GM18520 (cell line): ENCODE results near the gene SLC2A5.
A peak's percentile ranks its signal among the peaks of the same experiment; 100 is the strongest.

Experiments used
- ATAC-seq: cut with Tn5 transposase; IDR thresholded peaks from one replicate; pipeline ENCODE4 v1.9.1; 2021; ENCODE audit not compliant: unreplicated experiment

The SLC2A5 gene

GRCh38 chr1:9093091-9093490, 23.7 kb upstream of the SLC2A5 start:
- no peak for ATAC-seq

GRCh38 chr1:9088807-9089206, 19.4 kb upstream of the SLC2A5 start:
- no peak for ATAC-seq

GRCh38 chr1:9087411-9088125, 18.1 kb upstream of the SLC2A5 start:
- ATAC-seq = no peak

- ATAC-seq = no peak
Measured at GRCh38 chr1:9086796-9087195, 17.4 kb upstream of the SLC2A5 start.

GRCh38 chr1:9086045-9086444, 16.6 kb upstream of the SLC2A5 start:
- ATAC-seq = no peak

GRCh38 chr1:9085306-9085940, 16.0 kb upstream of the SLC2A5 start:
- no peak for ATAC-seq

- no peak for ATAC-seq
Measured at GRCh38 chr1:9084906-9085305, 15.5 kb upstream of the SLC2A5 start.

- no peak for ATAC-seq
Measured at GRCh38 chr1:9081473-9081872, 12.0 kb upstream of the SLC2A5 start.

- ATAC-seq = no peak
Measured at GRCh38 chr1:9080705-9081291, 11.4 kb upstream of the SLC2A5 start.

- ATAC-seq = peak; percentile 52
Measured at GRCh38 chr1:9079988-9080704, 10.7 kb upstream of the SLC2A5 start.

GRCh38 chr1:9078752-9079500, 9.5 kb upstream of the SLC2A5 start:
- no peak for ATAC-seq

- peak; percentile 27 for ATAC-seq
Measured at GRCh38 chr1:9078015-9078751, 8.7 kb upstream of the SLC2A5 start.

- ATAC-seq = no peak
Measured at GRCh38 chr1:9075022-9075421, 5.6 kb upstream of the SLC2A5 start.

- no peak for ATAC-seq
Measured at GRCh38 chr1:9073143-9073542, 3.7 kb upstream of the SLC2A5 start.

- no peak for ATAC-seq
Measured at GRCh38 chr1:9071554-9072235, 2.3 kb upstream of the SLC2A5 start.

GRCh38 chr1:9070486-9070885, 1.1 kb upstream of the SLC2A5 start:
- no peak for ATAC-seq

GRCh38 chr1:9068981-9069325, 482 bp downstream of the SLC2A5 start:
- peak; percentile 6 for ATAC-seq

- ATAC-seq = no peak
Measured at GRCh38 chr1:9066945-9067807, 2.3 kb downstream of the SLC2A5 start.

GRCh38 chr1:9065213-9065751, 4.2 kb downstream of the SLC2A5 start:
- ATAC-seq = no peak
